ENCODE measurements around the gene VWA1.

VWA1 gene

DNA sequence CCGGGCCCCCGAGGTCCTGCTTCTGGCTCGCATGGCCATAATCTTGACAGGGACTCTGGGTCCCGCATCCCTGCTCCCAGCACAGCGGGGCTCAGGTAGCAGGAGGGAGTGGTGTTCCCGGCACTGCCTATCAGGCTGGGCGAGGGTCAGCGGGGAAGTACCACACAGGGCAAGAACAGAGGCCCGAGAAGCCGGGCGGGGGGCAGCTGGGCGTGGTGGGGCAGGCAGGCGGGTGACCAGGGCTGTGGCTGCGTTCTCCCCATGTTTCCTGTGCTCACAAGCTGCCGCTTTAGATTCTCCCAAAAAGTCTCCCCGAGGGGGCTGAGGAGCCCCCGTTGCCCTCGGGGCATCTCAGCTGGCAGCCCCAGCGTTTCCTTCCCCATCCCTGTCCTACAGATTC, 54.4 kb downstream of the VWA1 start:
- DNase-seq, result no peak

DNA sequence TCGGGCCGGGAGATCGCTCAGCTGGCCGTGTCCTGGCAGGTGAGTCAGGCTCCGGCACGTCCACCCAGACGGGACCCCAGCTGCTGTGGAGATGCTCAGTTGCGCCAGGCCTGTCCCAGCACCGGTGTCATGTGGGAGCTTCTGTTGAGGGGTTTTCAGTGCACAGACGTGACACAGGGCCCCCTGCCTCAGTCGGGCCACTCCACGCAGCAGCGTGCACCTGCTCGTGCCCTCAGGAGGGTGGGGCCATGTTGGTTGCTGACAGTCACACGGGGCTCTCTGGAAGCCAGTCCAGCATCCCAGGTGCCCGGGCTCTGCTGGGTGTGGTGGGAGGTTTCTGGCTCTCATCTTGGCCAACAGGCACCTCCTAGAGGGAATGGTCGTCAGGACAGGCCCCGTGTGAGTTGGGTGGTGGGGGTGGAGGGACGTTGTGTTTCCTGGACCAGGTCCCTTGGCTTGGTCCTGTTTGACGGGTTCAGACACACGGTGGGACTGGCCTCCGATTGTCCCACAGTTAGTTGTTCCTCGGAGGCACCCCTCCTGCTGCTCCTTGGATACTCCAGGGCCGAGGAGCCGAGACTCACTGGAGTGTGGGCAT, 55.2 kb downstream of the VWA1 start:
- no peak for DNase-seq

DNA sequence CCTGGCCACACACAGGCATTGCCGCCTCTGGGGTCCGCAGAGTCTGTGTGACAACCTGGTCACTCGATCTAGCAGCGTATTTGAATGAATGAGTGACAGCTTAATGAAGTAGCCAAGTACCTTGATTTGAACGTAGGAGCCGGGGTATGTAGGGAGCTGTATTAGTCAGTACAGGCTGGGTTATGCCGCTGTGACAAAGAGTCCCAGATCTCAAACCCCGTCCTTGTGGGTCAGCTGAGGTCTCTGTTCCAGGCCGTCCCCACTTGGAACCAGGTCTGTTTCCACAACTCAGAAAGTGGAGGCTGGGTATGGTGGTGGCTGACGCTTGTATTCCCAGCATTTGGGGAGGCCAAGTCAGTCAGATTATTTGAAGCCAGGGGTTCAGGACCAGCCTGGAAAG, 56.1 kb downstream of the VWA1 start:
- DNase-seq, result no peak
